Chondrocyte (in vitro differentiated cells): ENCODE measurements around the gene TNPO3. TPM values are rescaled to one million over a fixed set of nuclear protein-coding genes. Genes with fewer than 3 reads are reported as not detected.

Experiments used
- DNase-seq: peaks from one replicate; pipeline ENCODE4 v3.0.0; 2021; ENCODE audit warnings: mixed read lengths, low spot score
- H3K27ac Mint-ChIP-seq: one replicate; pipeline ENCODE4 v1.8.0; 2021; ENCODE audit warnings: mild to moderate bottlenecking, moderate library complexity, mixed read lengths; ENCODE audit not compliant: unreplicated experiment
- H3K27me3 Mint-ChIP-seq: 2 replicates; pipeline ENCODE4 v1.8.0; 2021; ENCODE audit warnings: low read depth, mixed read lengths
- H3K36me3 Mint-ChIP-seq: 2 replicates; pipeline ENCODE4 v1.8.0; 2021; ENCODE audit warnings: low read depth, mixed read lengths
- H3K4me1 Mint-ChIP-seq: 2 replicates; pipeline ENCODE4 v1.8.0; 2021; ENCODE audit warnings: low read depth, mild to moderate bottlenecking, mixed read lengths
- H3K4me3 Mint-ChIP-seq: one replicate; pipeline ENCODE4 v1.8.0; 2021; ENCODE audit warnings: mild to moderate bottlenecking, moderate library complexity, mixed read lengths; ENCODE audit not compliant: unreplicated experiment
- H3K9me3 Mint-ChIP-seq: 2 replicates; pipeline ENCODE4 v1.8.0; 2021; ENCODE audit warnings: low read depth, mixed read lengths
- CTCF ChIP-seq: fragments of 200-600 bp; sonication (generic); IDR thresholded peaks from 2 replicates; pipeline ENCODE4 v1.5.0; 2021; ENCODE audit warnings: antibody characterized with exemption, mild to moderate bottlenecking, moderate library complexity
- total RNA-seq: library from RNA; stranded (reverse); gene quantifications from 3 replicates; pipeline ENCODE4 v1.2.1, GENCODE V29; 2021

The TNPO3 gene
- total RNA-seq, 1 donor from 2014 or later = 44.0 TPM

DNA sequence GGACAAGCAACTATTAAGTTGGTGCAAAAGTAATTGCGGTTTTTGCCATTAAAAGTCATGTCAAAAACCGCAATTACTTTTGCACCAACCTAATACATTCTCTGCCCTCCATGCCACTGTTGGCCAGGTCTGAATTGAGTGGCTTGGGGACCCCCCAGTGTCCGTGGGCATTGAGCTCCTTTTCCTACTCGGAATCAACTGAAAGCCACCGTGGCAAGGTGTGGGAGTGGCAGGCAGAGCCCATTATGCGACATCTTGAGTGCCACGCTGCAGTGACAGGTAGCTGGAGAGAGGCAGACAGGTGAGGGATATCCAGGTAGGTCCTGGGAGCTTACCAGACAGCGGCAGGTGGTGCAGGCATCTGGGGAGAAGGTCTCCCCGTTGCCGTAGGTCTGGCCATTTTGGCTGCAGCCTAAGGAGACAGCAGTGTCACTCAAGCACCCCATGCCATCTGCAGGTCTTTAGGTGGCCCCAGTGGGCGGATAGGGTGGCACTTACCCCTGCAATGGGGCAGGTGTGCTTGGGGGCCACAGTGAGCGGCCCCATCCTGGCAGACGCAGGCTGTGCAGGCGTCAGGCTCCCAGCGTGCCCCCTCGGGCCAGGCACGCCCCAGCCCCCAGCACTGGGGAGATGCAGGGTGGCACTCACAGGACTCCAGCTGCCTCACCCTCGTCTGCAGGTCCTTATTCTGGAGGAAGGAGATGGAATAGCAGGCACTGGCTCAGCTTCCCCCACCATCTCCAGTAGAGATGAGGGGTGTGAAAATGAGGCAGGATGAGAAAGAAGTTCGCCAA lies 147.9 kb downstream of the TNPO3 start:
- no peak for TF ChIP-seq CTCF
- no peaks in the 10 kb centered on the region for H3K36me3 Mint-ChIP-seq
- no peak for DNase-seq
- no peak overlapping the region for H3K27ac Mint-ChIP-seq
- no peaks in the 10 kb centered on the region for H3K9me3 Mint-ChIP-seq
- peaks cover 13% of the 10 kb centered on the region for H3K27me3 Mint-ChIP-seq
- H3K4me3 Mint-ChIP-seq = no peak overlapping the region
- H3K4me1 Mint-ChIP-seq = peaks cover 21% of the 10 kb centered on the region

DNA sequence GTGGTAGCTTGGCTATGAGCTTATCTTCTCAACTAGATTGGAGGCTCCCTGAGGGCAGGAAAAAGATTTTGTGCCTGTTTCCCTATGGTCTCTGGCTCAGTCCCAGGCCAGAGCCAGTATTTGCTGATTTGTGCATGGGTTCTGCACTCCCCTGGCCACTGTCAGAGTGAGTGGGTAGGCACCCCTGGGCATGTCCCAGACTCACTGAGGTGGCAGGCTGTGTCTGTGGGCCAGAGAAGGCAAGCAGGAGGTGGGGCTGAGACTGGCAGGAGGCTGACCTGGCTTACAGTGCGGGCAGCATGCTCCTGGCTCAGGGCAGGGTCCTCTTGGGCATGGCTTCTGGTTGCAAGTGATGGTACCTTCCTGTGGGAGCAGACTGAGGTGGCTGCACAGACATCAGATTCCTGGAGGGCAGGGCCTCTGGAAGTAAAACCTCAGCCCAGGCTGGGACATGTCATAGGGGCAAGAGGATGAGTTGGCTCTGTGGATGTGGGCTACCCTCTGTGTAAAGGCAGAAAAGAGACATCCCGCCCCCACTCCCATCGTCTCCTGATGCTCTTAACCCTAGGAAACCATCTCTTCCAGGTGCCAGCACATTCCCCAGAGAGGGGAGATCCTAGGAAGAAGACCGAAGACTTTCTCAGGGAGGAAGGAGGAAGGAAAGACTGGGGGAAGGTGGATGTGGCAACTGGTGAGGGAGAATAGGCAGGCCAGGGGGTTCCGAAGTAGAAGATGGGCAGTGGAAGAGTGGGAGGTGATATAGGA lies 148.7 kb downstream of the TNPO3 start:
- Mint-ChIP-seq H3K4me1 (peaks cover 21% of the 10 kb centered on the region), H3K27ac (no peak overlapping the region), H3K9me3 (no peaks in the 10 kb centered on the region), H3K27me3 (peaks cover 16% of the 10 kb centered on the region), H3K4me3 (no peak overlapping the region), H3K36me3 (no peaks in the 10 kb centered on the region)
- no peak for DNase-seq
- no peak for TF ChIP-seq CTCF

- DNase-seq = no peak
- H3K4me1 Mint-ChIP-seq = peaks cover 16% of the 10 kb centered on the region
- H3K27me3 Mint-ChIP-seq = peaks cover 13% of the 10 kb centered on the region
- peak; percentile 84 for TF ChIP-seq CTCF
- H3K4me3 Mint-ChIP-seq = no peak overlapping the region
- H3K36me3 Mint-ChIP-seq = no peaks in the 10 kb centered on the region
- H3K9me3 Mint-ChIP-seq = no peaks in the 10 kb centered on the region
- no peak overlapping the region for H3K27ac Mint-ChIP-seq
Observed at GRCh38 chr7:128904381-128905197, 150.3 kb downstream of the TNPO3 start.

Other genes starting within 250 kb of the TNPO3 start
- gene FLNC, start 224.7 kb downstream of the TNPO3 start, total RNA-seq = 72.3 to 119 TPM (median 118 TPM) in 3 replicates
- 139 to 162 TPM (median 154 TPM) in 3 replicates for gene ATP6V1F, start 192.3 kb downstream of the TNPO3 start, total RNA-seq
- gene KCP, start 144.4 kb downstream of the TNPO3 start, total RNA-seq = 1.3 to 1.5 TPM in 2 of 3 replicates, not detected in the other
- 0.26 to 0.53 TPM (median 0.37 TPM) in 3 replicates for gene IRF5, start 117.2 kb downstream of the TNPO3 start, total RNA-seq
- gene TSPAN33, start 89.6 kb upstream of the TNPO3 start, total RNA-seq = 1.7 to 5.7 TPM (median 4.2 TPM) in 3 replicates
- 34.3 to 40.2 TPM (median 37.4 TPM) in 3 replicates for gene SMO, start 133.5 kb upstream of the TNPO3 start, total RNA-seq
- gene AHCYL2, start 169.9 kb upstream of the TNPO3 start, total RNA-seq = 11.0 to 15.4 TPM (median 14.9 TPM) in 3 replicates